SK-N-SH treated with all-trans-retinoic acid at 6 μM for 48 hours (cell line): ENCODE measurements around the gene CLTCL1.

Source experiments
- ATAC-seq: fragments of 200-7000 bp; cut with Tn5 transposase; 3 replicates; pipeline ENCODE4 v1.9.1; 2020; ENCODE audit warnings: mild to moderate bottlenecking, moderate library complexity
- ARNTL ChIP-seq: fragments of 450-650 bp; formaldehyde crosslinking; IDR thresholded peaks from 2 replicates; pipeline ENCODE4 v1.5.0; 2020; ENCODE audit warnings: low read depth, mild to moderate bottlenecking, moderate library complexity, borderline replicate concordance
- BACH2 ChIP-seq: fragments of 250-450 bp; sonication (Bioruptor Pico); IDR thresholded peaks from 2 replicates; pipeline ENCODE4 v1.9.0; 2021; ENCODE audit warnings: mild to moderate bottlenecking, borderline replicate concordance
- CSDC2 ChIP-seq: fragments of 250-450 bp; sonication (Bioruptor Pico); IDR thresholded peaks from 2 replicates; pipeline ENCODE4 v1.5.0; 2020; ENCODE audit warnings: mild to moderate bottlenecking, moderate library complexity
- GLIS3 ChIP-seq: fragments of 250-450 bp; sonication (Bioruptor Pico); IDR thresholded peaks from 2 replicates; pipeline ENCODE4 v1.5.0; 2020; ENCODE audit warnings: mild to moderate bottlenecking, moderate library complexity
- ISL1 ChIP-seq: fragments of 250-450 bp; sonication (Bioruptor Pico); IDR thresholded peaks from 2 replicates; pipeline ENCODE4 v2.1.2; 2022; ENCODE audit warnings: mild to moderate bottlenecking, moderate library complexity
- PATZ1 ChIP-seq: fragments of 250-450 bp; sonication (Bioruptor Pico); IDR thresholded peaks from 2 replicates; pipeline ENCODE4 v1.8.0; 2020; ENCODE audit warnings: mild to moderate bottlenecking, moderate library complexity, borderline replicate concordance
- PPARA ChIP-seq: fragments of 250-450 bp; sonication (Bioruptor Pico); IDR thresholded peaks from 2 replicates; pipeline ENCODE4 v1.5.0; 2020; ENCODE audit warnings: mild to moderate bottlenecking, borderline replicate concordance
- RARB ChIP-seq: fragments of 250-450 bp; sonication (Bioruptor Pico); IDR thresholded peaks from 2 replicates; pipeline ENCODE4 v1.8.0; 2021; ENCODE audit warnings: mild to moderate bottlenecking, moderate library complexity
- SNAI2 ChIP-seq: fragments of 250-450 bp; sonication (Bioruptor Pico); IDR thresholded peaks from 2 replicates; pipeline ENCODE4 v1.5.0; 2020; ENCODE audit warnings: mild to moderate bottlenecking, moderate library complexity
- TCF4 ChIP-seq: fragments of 250-450 bp; sonication (Bioruptor Pico); IDR thresholded peaks from 2 replicates; pipeline ENCODE4 v1.8.0; 2021; ENCODE audit warnings: mild to moderate bottlenecking, moderate library complexity, borderline replicate concordance
- TOX ChIP-seq: fragments of 250-450 bp; sonication (Bioruptor Pico); IDR thresholded peaks from 2 replicates; pipeline ENCODE4 v1.8.0; 2021; ENCODE audit warnings: mild to moderate bottlenecking, moderate library complexity, borderline replicate concordance
- ZC3H10 ChIP-seq: fragments of 250-450 bp; sonication (Bioruptor Pico); IDR thresholded peaks from 2 replicates; pipeline ENCODE4 v1.5.1; 2021; ENCODE audit warnings: mild to moderate bottlenecking, moderate library complexity
- ZFP3 ChIP-seq: fragments of 250-450 bp; sonication (Bioruptor Pico); IDR thresholded peaks from 2 replicates; pipeline ENCODE4 v1.5.0; 2020; ENCODE audit warnings: mild to moderate bottlenecking, moderate library complexity
- ZNF70 ChIP-seq: fragments of 450-650 bp; formaldehyde crosslinking; IDR thresholded peaks from 2 replicates; pipeline ENCODE4 v1.5.0; 2020; ENCODE audit warnings: mild to moderate bottlenecking, moderate library complexity
- ZNF8 ChIP-seq: fragments of 450-650 bp; formaldehyde crosslinking; IDR thresholded peaks from 2 replicates; pipeline ENCODE4 v1.5.0; 2020; ENCODE audit warnings: mild to moderate bottlenecking, moderate library complexity
- TF ChIP-seq, protein P1 (sequence below): fragments of 250-450 bp; sonication (Bioruptor Pico); IDR thresholded peaks from 2 replicates; pipeline ENCODE4 v1.5.1; 2020; ENCODE audit warnings: low read depth, mild to moderate bottlenecking, moderate library complexity
- TF ChIP-seq, protein P2 (sequence below): fragments of 250-450 bp; sonication (Bioruptor Pico); IDR thresholded peaks from 2 replicates; pipeline ENCODE4 v1.5.1; 2021; ENCODE audit warnings: mild to moderate bottlenecking, moderate library complexity
- TF ChIP-seq, protein P3 (sequence below): fragments of 250-450 bp; sonication (Bioruptor Pico); IDR thresholded peaks from 2 replicates; pipeline ENCODE4 v1.8.0; 2021; ENCODE audit warnings: low read depth, mild to moderate bottlenecking, moderate library complexity, borderline replicate concordance

Gene CLTCL1

DNA sequence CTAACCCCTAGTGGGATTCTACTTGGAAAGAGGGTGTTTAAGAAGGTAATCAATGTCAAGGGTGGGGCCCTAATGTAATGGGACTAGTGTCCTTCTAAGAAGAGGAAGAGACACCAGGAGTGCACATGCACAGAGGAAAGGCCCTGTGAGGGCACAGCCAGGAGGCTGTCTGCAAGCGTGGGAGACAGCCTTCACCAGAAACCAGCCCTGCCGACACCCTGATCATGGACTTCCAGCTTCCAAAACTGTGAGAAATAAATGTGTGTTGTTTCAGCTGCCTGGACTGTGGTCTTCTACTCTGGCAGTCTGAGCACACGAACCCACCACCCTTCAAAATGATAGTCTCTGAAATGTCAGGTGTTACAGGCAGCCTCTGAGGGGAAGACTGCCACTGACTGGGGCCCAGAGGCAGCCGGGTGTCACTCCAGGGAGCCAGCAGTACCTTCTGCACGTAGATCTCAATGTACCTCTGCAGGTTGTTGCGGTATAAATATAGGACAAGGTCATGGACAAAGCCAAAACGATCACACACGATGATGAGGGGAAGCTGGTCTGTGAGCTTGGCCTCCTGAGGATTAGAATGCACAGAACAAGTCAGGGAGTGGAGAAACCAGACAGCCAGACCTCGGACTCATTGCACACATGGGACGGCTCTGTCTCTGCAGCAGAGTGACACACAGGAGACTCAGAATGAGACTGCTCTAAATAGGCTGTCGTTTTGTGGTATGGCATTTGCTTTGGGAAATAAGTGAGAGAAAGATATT is 69.1 kb downstream of the CLTCL1 start:
- TF ChIP-seq, protein P1, sequence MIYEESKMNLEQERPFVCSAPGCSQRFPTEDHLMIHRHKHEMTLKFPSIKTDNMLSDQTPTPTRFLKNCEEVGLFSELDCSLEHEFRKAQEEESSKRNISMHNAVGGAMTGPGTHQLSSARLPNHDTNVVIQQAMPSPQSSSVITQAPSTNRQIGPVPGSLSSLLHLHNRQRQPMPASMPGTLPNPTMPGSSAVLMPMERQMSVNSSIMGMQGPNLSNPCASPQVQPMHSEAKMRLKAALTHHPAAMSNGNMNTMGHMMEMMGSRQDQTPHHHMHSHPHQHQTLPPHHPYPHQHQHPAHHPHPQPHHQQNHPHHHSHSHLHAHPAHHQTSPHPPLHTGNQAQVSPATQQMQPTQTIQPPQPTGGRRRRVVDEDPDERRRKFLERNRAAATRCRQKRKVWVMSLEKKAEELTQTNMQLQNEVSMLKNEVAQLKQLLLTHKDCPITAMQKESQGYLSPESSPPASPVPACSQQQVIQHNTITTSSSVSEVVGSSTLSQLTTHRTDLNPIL (CRISPR knock-in tag), result no peak
- TF ChIP-seq ZNF70 (CRISPR knock-in tag), result no peak
- no peak for ATAC-seq

GRCh38 chr22:19220867-19221266 is 70.7 kb downstream of the CLTCL1 start:
- no peak for ATAC-seq
- TF ChIP-seq, protein P1 (CRISPR knock-in tag), result no peak
- TF ChIP-seq BACH2, result no peak
- TF ChIP-seq RARB (CRISPR knock-in tag), result no peak
- TF ChIP-seq PATZ1 (CRISPR knock-in tag), result no peak
- no peak for TF ChIP-seq ISL1 (CRISPR knock-in tag)
- no peak for TF ChIP-seq SNAI2 (CRISPR knock-in tag)
- TF ChIP-seq ZFP3, result no peak
- TF ChIP-seq, protein P2, sequence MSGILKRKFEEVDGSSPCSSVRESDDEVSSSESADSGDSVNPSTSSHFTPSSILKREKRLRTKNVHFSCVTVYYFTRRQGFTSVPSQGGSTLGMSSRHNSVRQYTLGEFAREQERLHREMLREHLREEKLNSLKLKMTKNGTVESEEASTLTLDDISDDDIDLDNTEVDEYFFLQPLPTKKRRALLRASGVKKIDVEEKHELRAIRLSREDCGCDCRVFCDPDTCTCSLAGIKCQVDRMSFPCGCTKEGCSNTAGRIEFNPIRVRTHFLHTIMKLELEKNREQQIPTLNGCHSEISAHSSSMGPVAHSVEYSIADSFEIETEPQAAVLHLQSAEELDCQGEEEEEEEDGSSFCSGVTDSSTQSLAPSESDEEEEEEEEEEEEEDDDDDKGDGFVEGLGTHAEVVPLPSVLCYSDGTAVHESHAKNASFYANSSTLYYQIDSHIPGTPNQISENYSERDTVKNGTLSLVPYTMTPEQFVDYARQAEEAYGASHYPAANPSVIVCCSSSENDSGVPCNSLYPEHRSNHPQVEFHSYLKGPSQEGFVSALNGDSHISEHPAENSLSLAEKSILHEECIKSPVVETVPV (CRISPR knock-in tag), result no peak
- TF ChIP-seq PPARA (CRISPR knock-in tag), result no peak
- no peak for TF ChIP-seq ARNTL (CRISPR knock-in tag)
- no peak for TF ChIP-seq ZC3H10 (CRISPR knock-in tag)
- no peak for TF ChIP-seq ZNF70 (CRISPR knock-in tag)
- no peak for TF ChIP-seq GLIS3 (CRISPR knock-in tag)
- TF ChIP-seq ZNF8, result no peak
- TF ChIP-seq, all 23 proteins: peak for 0

DNA sequence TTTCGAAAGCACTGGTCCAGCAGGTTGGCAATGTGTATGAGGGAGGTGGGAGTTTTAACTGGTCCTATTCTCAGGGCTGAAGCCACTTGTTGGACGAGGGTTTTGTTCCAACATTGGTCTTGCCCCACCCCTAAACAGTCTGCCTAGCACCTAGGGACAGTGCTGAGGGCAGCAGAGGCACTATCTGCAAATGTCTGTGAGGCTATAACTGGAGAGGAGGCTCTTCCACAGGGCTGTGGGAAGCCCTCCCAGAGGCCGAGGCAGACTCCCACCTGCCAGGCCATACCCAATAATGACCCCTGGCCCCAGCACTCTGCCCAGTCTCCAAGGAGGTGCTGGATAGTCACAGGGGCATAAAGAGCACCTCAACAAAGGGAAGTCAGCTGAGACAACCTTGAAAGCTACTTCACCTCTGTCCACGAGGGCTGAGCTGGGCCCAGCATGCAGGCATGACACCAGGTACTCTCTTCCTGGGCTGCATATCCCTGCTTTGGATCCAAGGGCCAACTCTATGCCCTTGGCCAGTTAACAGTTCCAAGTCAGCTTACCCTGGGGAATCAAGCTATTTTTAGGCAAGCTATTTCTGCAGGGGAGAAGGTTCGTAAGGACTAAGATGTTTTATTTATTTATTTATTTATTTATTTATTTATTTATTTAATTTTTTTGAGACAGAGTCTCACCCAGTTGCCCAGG is 72.8 kb downstream of the CLTCL1 start:
- TF ChIP-seq RARB (CRISPR knock-in tag), result no peak
- no peak for TF ChIP-seq ZFP3
- TF ChIP-seq TOX (CRISPR knock-in tag), result no peak
- no peak for TF ChIP-seq CSDC2 (CRISPR knock-in tag)
- no peak for TF ChIP-seq ISL1 (CRISPR knock-in tag)
- TF ChIP-seq, protein P3, sequence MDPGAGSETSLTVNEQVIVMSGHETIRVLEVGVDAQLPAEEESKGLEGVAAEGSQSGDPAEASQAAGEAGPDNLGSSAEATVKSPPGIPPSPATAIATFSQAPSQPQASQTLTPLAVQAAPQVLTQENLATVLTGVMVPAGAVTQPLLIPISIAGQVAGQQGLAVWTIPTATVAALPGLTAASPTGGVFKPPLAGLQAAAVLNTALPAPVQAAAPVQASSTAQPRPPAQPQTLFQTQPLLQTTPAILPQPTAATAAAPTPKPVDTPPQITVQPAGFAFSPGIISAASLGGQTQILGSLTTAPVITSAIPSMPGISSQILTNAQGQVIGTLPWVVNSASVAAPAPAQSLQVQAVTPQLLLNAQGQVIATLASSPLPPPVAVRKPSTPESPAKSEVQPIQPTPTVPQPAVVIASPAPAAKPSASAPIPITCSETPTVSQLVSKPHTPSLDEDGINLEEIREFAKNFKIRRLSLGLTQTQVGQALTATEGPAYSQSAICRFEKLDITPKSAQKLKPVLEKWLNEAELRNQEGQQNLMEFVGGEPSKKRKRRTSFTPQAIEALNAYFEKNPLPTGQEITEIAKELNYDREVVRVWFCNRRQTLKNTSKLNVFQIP (CRISPR knock-in tag), result no peak
- no peak for TF ChIP-seq BACH2
- no peak for ATAC-seq

- no peak for ATAC-seq
- TF ChIP-seq TCF4 (CRISPR knock-in tag) (no peak), GLIS3 (CRISPR knock-in tag) (no peak)
Observed at GRCh38 chr22:19216579-19216978, 74.9 kb downstream of the CLTCL1 start.
